Tibial nerve (tissue), 4 donors: ENCODE data around the gene BARX1.

Experiments used
- CTCF ChIP-seq, 5 experiments: fragments of 200-600 bp in 3 of 5; fragments of 450-650 bp in 2 of 5; sonication (generic) in 3 of 5; IDR thresholded peaks; one replicate each; pipeline ENCODE4 v1.5.1; 2016 to 2019; ENCODE audit warnings: antibody characterized with exemption in 5 of 5, mild to moderate bottlenecking in 3 of 5, moderate library complexity in 2 of 5
- EP300 ChIP-seq, 2 donors: sonication (generic); formaldehyde crosslinking; IDR thresholded peaks; one replicate each; pipeline ENCODE4 v1.6.1; 2017; ENCODE audit warnings: antibody characterized with exemption in 2 of 2, mild to moderate bottlenecking in 1 of 2
- POLR2A ChIP-seq, 2 donors: fragments of 450-650 bp; IDR thresholded peaks; one replicate each; pipeline ENCODE4 v1.6.1; 2017; ENCODE audit warnings: antibody characterized with exemption in 2 of 2, mild to moderate bottlenecking in 2 of 2, moderate library complexity in 2 of 2

GRCh38 chr9:93967020-93967803, 12.1 kb upstream of the BARX1 start:
- TF ChIP-seq CTCF (IDR thresholded peaks at IDR 0.05): no peak
- TF ChIP-seq POLR2A (IDR thresholded peaks at IDR 0.05): no peak
- no peak for TF ChIP-seq EP300 (IDR thresholded peaks at IDR 0.05)
